GM06990 (cell line): ENCODE measurements around the gene NKAIN2.
"Not testable (repeated sequence)": the region's sequence is repeated elsewhere in the genome, so short reads cannot be mapped to it uniquely, and the experiment has no call there.

ENCODE experiments used
- DNase-seq: peaks from one replicate; pipeline ENCODE4 v3.0.0-alpha.2; 2011; ENCODE audit not compliant: insufficient read length; ENCODE audit errors: extremely low read depth
- H3K27me3 ChIP-seq: replicated peaks from 2 replicates; pipeline ENCODE4 v1.6.0; 2011; ENCODE audit warnings: low read length; ENCODE audit not compliant: control insufficient read depth, insufficient read depth
- H3K36me3 ChIP-seq: 2 replicates; pipeline ENCODE4 v1.5.1; 2011; ENCODE audit warnings: low read length; ENCODE audit not compliant: control insufficient read depth, insufficient read depth
- H3K4me3 ChIP-seq: replicated peaks from 2 replicates; pipeline ENCODE4 v1.5.1; 2011; ENCODE audit warnings: low read depth, mild to moderate bottlenecking, control low read depth, low read length
- CTCF ChIP-seq: IDR thresholded peaks from 2 replicates; pipeline ENCODE4 v1.5.1; 2011; ENCODE audit warnings: low read length, control low read depth, mild to moderate bottlenecking, inconsistent platforms; ENCODE audit not compliant: insufficient read depth, poor library complexity, severe bottlenecking

The NKAIN2 gene

GRCh38 chr6:124541573-124541972 is 737.9 kb downstream of the NKAIN2 start:
- DNase-seq = no peak
- TF ChIP-seq CTCF = no peak
- H3K4me3 ChIP-seq = no peak overlapping the region
- H3K36me3 ChIP-seq = no peaks in the 10 kb centered on the region
- H3K27me3 ChIP-seq = no peaks in the 10 kb centered on the region

- DNase-seq = no peak
- H3K4me3 ChIP-seq = no peak overlapping the region
- H3K36me3 ChIP-seq = no peaks in the 10 kb centered on the region
- TF ChIP-seq CTCF = no peak
- no peaks in the 10 kb centered on the region for H3K27me3 ChIP-seq
Observed at GRCh38 chr6:124546601-124547000, 742.9 kb downstream of the NKAIN2 start.

- Histone ChIP-seq H3K27me3 (no peaks in the 10 kb centered on the region), H3K36me3 (no peaks in the 10 kb centered on the region), H3K4me3 (no peak overlapping the region)
- no peak for TF ChIP-seq CTCF
- no peak for DNase-seq
Observed at GRCh38 chr6:124551711-124552233, 748.1 kb downstream of the NKAIN2 start.

GRCh38 chr6:124557873-124558272 is 754.2 kb downstream of the NKAIN2 start:
- no peak for DNase-seq
- Histone ChIP-seq H3K4me3 (no peak overlapping the region), H3K27me3 (no peaks in the 10 kb centered on the region), H3K36me3 (no peaks in the 10 kb centered on the region)
- TF ChIP-seq CTCF = no peak

GRCh38 chr6:124560078-124560477 is 756.4 kb downstream of the NKAIN2 start:
- H3K36me3 ChIP-seq, DNase-seq, H3K4me3 ChIP-seq, H3K27me3 ChIP-seq: not testable (repeated sequence)

- DNase-seq = no peak
- H3K27me3 ChIP-seq = no peaks in the 10 kb centered on the region
- no peak overlapping the region for H3K4me3 ChIP-seq
- no peaks in the 10 kb centered on the region for H3K36me3 ChIP-seq
- no peak for TF ChIP-seq CTCF
Observed at GRCh38 chr6:124560873-124561567, 757.4 kb downstream of the NKAIN2 start.
